HG03060 (cell line): ENCODE results near the gene RBM45.
"Not testable (repeated sequence)": the region's sequence is repeated elsewhere in the genome, so short reads cannot be mapped to it uniquely, and the experiment has no call there.

Experiments
- ATAC-seq: cut with Tn5 transposase; IDR thresholded peaks from one replicate; pipeline ENCODE4 v1.9.1; 2021; ENCODE audit warnings: low read depth, moderate number of reproducible peaks; ENCODE audit not compliant: unreplicated experiment

RBM45 gene

DNA sequence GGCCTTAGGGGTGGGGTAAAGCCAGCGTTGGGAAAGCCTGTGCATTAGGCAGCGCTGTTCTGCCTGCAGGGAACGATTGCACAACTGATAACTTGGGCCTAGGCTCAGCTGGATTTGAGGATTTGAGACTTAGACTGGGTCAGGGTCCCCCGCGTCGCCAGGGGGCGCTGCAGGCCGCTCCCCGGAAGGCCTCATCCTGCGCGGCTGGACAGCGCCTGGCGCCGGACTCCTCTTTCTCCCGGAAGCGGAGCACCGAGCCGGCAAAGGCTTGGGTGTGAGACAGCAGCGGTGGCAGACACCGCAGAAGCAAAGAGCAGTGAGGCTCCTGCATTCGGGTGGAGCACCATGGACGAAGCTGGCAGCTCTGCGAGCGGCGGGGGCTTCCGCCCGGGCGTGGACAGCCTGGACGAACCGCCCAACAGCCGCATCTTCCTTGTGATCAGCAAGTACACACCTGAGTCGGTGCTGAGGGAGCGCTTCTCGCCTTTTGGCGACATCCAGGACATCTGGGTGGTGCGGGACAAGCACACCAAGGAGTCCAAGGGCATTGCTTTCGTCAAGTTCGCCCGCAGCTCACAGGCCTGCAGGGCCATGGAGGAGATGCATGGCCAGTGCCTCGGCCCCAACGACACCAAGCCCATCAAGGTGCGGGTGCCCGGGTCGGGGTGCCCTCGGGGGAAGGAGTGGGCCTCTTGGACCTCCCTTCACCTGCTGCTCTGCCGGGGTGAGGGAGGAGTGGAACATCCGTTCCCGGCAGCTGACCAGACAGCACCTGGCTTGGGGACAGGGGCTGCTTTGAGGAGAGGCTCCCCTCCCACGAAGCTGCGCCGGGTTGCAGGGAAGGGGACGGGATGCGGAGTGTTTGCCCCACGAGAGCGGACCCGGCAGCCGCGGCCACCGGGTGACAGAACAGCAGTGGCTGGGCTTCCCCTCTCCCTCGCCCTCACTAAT lies at the start of gene RBM45:
Gene RBM45, plus strand, starts transcription at position 236 of the 951 bp plus-strand sequence. Its CDS starts 110 bp downstream, at position 346.
- peak; percentile 80 for ATAC-seq

DNA sequence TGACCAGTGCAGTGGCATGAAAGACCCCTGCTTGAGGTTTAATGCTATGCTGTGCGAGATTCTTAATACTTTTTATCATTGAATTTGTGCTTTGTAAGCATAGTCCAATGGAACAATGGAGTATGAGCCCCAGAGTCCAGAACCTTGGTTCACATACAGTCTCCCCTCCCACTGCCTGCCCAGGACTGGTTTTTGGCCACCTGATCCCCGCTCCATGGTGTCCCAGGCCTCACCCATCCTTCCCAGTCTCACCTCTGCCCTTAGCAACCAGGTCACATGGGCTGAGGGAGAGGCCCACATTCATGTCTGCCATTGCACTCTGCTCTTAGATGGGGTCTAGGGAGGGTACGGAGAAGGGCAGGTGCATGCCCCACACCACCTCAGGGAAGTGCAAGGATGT lies 45.9 kb upstream of the RBM45 start:
- no peak for ATAC-seq

DNA sequence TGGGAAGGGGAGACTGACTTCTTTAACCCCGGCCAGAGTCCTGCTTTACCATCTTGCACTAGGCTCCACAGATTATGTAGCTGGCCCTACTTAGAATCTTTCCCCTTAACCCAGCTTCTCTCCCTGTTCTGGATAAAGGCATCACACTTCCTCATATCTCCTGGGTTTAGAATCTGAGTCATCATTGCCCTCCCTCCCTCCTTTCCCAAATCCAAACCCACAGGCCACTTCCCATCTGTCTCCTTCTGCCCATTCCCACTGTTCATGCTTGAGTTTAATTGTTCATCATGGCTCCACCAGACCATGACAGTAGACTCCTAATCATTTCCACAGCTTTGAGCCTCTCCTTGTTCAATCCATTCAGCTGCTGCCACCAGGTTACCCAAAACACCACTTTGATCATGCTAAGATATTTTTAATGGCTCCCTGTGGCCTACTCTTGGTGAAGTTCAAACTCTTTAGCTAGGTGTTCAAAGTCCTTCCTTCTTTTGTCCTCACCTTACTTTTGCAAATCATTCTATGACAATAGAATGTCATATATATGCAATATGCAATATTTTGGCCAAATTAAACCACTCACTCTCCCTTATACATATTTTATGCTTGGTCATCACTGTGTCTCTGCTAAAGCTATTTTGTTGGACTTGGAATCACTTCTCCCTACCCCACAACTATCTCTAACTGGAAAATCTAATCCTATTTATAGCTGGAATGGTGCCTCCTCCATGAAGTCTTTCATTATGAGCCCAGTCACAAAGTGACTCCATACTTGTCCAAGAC lies 45.2 kb upstream of the RBM45 start:
- ATAC-seq = no peak

DNA sequence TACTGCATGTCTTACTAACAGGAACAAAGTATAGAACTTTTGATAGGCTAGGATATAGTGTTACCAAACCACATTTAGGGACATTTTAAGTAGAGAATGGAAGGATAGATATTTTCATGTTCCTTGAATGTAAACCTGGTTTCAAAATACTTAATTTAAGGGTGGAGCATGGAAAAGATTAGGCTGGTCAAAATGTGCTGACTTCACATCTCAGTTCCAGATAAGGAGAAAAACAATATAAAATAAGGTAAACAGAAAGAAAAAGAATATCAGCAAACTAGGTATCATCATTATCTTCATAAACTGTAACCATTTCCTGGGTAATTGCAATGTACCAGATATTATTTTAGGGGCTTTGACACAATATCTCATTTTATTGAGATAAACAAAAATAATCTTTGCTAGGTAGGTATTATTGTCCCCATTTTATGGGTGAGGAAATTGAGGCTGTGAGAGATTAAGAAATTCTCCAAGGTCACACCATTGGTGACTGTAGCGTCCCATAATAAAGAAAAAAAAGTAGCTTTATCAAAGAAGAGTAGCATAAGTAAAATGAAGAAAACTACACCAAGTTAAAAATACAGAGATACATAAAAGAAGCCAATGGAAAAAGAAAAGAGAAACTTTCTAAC lies 43.3 kb upstream of the RBM45 start:
- ATAC-seq = no peak

DNA sequence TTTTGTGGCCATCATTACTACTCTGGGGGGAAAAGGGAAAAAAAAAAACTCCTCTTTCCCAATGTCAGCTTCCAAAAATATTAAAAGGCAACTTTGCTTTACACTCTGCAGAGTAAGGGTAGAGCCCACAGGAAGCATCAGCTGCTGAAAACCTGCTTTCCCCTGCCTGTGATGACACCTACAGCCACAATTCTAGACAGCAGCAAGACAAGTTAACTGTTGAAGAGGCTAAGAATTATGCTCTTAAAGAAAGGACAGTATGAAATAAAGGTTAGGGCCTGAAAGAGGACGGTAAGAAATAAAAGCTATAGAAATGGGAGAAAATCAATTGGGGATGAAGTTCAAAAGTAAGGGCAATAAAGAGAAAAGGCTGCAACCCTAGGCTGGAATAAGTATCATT lies 42.7 kb upstream of the RBM45 start:
- no peak for ATAC-seq

DNA sequence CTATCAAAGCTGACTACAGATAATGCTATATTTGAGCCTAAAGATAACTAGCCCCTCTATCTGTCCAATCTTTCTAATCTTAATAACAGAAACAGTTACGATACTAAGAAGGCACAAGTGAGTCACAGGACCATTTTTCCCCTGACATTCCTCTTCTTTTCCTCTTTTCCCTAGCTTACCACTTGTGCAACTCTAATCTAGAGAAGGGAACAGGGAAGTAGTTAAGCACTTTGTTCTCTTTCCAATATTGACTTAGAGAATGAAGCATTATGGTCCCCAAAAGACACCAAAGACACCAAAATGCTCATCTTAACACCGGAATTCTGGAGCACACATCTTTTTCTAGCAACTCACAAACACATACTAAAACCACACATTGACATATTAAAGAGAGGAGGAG lies 41.4 kb upstream of the RBM45 start:
- ATAC-seq = no peak

DNA sequence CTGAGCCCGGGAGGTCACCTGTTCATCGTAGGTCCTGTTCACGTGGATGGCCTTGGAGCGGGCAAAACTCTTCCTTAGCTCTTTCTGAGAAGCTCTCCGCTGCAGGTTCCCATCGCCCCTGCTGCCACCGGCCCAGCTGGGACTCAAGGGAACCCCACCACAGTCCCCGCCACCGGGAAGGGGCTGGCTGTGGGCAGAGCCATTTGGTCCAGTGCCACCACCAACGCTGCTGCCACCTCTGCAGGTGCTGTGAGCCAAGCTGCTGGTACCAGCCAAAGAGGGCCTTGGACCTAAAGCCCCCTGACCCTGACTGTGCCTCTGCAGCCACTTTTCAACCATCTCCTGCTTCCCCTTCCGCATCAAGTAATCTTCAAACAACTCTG lies 40.2 kb upstream of the RBM45 start:
- ATAC-seq = no peak

GRCh38 chr2:178072383-178073301 lies 39.6 kb upstream of the RBM45 start, which contains the start of gene PDE11A:
Gene PDE11A, minus strand, starts transcription at chr2:178072777. Its CDS starts 340 bp downstream, at chr2:178072437.
- ATAC-seq = no peak

DNA sequence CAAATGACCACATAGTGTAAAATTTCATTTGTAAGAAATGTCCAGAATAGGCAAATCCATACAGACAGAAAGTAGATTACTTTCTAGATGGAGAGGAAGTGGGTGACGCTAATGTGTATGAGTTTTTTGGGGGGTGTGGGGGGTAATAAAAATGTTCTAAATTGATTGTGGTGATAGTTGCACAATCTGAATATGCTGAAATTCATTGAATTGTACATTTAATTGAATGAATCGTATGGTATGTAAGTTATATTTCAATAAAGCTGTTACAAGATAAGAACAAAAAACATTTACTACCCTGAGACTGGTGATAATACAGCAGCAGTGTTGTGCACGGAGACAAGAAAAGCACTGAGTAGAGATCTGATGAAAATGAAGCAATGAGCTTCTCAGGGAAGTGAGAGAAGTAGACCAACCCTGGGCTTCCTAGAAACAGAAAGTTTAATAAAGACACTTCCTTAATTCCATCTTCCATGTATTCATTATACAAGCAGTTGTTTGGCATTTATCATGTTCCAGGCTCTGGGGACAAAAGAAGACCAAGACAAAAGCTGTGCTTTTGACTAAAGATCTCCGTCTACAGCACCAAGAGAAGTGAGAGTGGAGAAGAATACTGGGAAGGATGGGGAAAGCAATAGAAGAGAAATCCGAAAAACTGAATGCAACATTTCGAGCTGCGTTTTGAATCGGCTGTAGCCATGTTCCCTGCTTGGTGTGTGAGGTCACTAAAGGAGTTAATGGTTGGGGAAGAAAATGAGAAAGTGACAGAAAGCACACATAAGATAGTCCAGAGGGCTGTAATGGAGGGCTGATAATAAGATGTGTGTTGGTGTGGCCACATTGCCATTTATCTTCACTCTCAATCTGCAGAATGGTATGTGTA lies 37.9 kb upstream of the RBM45 start:
- ATAC-seq = no peak

DNA sequence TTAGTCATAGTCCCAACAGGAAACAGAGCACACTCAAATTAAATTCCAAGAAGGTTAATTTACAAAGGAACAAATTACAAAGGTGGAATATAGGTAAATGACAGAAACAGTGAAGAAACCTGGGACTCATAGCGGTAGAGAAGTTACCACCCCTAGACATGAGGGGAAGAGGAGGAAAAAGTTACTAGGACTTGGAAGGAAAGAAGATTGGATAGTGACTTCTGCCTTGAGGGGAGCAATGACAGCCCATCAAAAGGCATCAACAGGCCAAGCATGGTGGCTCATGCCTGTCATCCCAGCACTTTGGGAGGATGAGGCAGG lies 37.3 kb upstream of the RBM45 start:
- no peak for ATAC-seq

DNA sequence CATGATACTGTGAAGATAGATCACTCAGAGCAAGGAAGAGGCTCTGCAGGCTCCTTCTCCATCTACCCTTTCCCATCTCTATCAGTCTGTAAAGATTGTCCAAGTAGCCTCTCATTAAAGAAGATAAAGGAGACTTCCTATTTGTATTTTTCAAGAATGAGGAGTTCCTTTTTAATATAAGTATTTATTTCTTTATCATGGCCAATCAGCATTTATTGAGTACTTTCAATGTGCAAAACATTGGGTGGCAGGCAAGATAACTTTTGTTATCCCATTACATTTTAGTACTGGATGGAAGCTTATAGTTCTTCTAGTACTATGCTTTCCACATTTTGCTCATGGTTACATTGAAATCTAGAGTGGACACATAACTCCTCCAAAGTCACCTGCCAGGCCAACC lies 36.1 kb upstream of the RBM45 start:
- ATAC-seq = no peak

DNA sequence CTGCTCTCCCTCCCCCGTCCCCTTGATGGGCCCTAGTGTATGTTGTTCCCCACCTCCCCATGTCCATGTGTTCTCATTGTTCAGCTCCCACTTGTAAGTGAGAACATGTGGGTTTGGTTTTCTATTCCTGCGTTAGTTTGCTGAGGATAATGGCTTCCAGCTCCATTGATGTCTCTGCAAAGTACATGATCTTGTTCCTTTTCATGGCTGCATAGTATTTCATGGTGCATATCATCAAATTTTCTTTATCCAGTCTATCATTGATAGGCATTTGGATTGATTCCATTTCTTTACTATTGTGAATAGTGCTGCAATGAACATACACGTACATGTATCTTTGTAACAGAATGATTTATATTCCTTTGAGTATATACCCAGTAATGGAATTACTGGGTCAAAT lies 33.0 kb upstream of the RBM45 start:
- ATAC-seq = not testable (repeated sequence)

GRCh38 chr2:178082408-178083045 lies 29.7 kb upstream of the RBM45 start:
- ATAC-seq = no peak

- ATAC-seq = no peak
These were observed 28.0 kb upstream of the RBM45 start for GRCh38 chr2:178084273-178084672.

DNA sequence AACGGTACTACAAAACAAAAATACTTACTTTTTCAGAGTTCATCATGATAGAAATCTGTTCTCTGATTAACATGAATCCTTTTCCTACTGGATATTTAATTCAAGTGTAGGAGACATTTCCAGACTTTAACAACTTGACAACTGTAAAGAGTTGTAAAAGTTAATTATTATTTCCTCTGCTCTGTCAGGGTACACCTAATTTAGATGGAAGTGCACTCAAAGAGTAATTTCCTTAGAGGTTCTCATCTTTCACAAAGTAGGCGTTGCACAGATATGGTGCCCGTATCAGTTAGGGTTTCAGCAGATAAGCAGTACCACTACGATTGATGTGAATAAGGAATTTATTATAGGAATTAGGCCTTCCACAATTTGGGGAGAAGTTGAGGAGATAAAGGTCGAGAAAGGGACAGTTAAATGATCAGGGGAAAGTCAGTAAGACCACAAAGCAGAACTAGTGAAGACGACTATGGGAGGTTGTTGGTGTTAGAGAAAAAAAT lies 23.4 kb upstream of the RBM45 start:
- no peak for ATAC-seq

DNA sequence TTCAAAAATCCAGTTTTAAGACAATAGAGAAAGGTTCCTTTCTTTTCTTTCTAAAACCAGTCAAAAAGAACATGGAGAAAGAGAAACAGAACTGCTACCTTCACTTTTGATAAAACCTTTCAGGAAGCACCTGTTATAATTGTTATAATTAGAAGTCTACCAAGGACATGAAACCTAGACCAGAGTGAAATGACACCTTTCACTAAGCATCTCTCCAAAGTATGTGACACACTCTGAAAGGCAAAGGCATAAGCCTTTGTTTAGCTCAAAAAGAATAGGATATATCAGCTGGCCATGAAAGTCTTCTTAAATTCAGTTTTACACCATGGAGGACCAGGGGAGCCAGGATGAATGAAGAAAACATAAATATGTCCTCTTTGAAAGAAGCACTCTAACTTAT lies 18.8 kb upstream of the RBM45 start:
- ATAC-seq = no peak

GRCh38 chr2:178101321-178102079 lies 10.7 kb upstream of the RBM45 start:
- no peak for ATAC-seq

GRCh38 chr2:178105566-178105965 lies 6.7 kb upstream of the RBM45 start:
- no peak for ATAC-seq
